GM19438 (cell line): ENCODE data around the gene RGL2.
A peak's percentile ranks its signal among the peaks of the same experiment; 100 is the strongest.
"Not testable (repeated sequence)": the region's sequence is repeated elsewhere in the genome, so short reads cannot be mapped to it uniquely, and the experiment has no call there.

Source experiments
- ATAC-seq: cut with Tn5 transposase; IDR thresholded peaks from one replicate; pipeline ENCODE4 v1.9.1; 2021; ENCODE audit warnings: low read depth; ENCODE audit not compliant: unreplicated experiment

RGL2 gene

GRCh38 chr6:33275795-33276580, 22.8 kb downstream of the RGL2 start:
- ATAC-seq: not testable (repeated sequence)

GRCh38 chr6:33273924-33274902, 24.5 kb downstream of the RGL2 start:
- ATAC-seq: no peak

GRCh38 chr6:33273129-33273923, 25.4 kb downstream of the RGL2 start:
- no peak for ATAC-seq

- no peak for ATAC-seq
These were observed 26.2 kb downstream of the RGL2 start for GRCh38 chr6:33272275-33273128.

GRCh38 chr6:33271468-33272274, 27.1 kb downstream of the RGL2 start, which contains the start of the genes RPS18 and VPS52:
RPS18 (plus strand) TSS chr6:33272075; CDS start chr6:33272120, 45 bp downstream.
VPS52 (minus strand) TSS chr6:33271876; CDS start chr6:33271675, 201 bp downstream.
- ATAC-seq: peak; percentile 63

GRCh38 chr6:33271117-33271467, 27.6 kb downstream of the RGL2 start:
- ATAC-seq: peak; percentile 18

GRCh38 chr6:33264015-33264414, 34.7 kb downstream of the RGL2 start:
- ATAC-seq: no peak

- not testable (repeated sequence) for ATAC-seq
These were observed 36.3 kb downstream of the RGL2 start for GRCh38 chr6:33262490-33262889.

GRCh38 chr6:33259032-33259431, 39.7 kb downstream of the RGL2 start:
- ATAC-seq: no peak

GRCh38 chr6:33254591-33254990, 44.2 kb downstream of the RGL2 start:
- no peak for ATAC-seq

- no peak for ATAC-seq
These were observed 46.0 kb downstream of the RGL2 start for GRCh38 chr6:33252759-33253158.

- no peak for ATAC-seq
These were observed 47.2 kb downstream of the RGL2 start for GRCh38 chr6:33251395-33252012.

- ATAC-seq: no peak
These were observed 48.0 kb downstream of the RGL2 start for GRCh38 chr6:33250731-33251130.

GRCh38 chr6:33249732-33250630, 48.8 kb downstream of the RGL2 start:
- no peak for ATAC-seq

- ATAC-seq: peak; percentile 86
These were observed 49.6 kb downstream of the RGL2 start for GRCh38 chr6:33248932-33249731.

GRCh38 chr6:33248643-33248931, 50.2 kb downstream of the RGL2 start:
- no peak for ATAC-seq
